ENCODE measurements around the gene SLIT1. TPM values are rescaled to one million over a fixed set of nuclear protein-coding genes. Genes with fewer than 3 reads are reported as not detected.

SLIT1 gene
- total RNA-seq, 1 donor from 2014 or later, result not detected

DNA sequence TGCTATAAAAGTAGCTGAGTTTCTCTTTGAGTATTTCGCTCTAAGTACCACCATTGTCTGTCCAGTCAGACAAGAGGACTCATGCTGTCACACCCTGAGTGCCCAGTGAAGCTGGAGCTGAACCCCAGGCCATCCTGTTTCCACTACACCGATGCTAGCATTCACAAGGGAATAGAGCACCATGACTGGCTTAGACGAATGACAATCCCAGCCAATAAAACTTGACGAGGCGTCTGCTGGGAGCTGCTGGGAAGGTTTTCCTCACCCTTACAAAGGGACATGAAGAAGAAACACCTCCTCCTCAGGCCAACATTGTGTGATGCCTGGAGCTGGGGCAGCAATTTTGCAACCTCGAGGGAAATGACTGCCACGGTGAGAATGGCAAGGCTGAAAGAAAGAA, 17.5 kb upstream of the SLIT1 start:
- TF ChIP-seq, protein P1, sequence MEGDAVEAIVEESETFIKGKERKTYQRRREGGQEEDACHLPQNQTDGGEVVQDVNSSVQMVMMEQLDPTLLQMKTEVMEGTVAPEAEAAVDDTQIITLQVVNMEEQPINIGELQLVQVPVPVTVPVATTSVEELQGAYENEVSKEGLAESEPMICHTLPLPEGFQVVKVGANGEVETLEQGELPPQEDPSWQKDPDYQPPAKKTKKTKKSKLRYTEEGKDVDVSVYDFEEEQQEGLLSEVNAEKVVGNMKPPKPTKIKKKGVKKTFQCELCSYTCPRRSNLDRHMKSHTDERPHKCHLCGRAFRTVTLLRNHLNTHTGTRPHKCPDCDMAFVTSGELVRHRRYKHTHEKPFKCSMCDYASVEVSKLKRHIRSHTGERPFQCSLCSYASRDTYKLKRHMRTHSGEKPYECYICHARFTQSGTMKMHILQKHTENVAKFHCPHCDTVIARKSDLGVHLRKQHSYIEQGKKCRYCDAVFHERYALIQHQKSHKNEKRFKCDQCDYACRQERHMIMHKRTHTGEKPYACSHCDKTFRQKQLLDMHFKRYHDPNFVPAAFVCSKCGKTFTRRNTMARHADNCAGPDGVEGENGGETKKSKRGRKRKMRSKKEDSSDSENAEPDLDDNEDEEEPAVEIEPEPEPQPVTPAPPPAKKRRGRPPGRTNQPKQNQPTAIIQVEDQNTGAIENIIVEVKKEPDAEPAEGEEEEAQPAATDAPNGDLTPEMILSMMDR (IDR thresholded peaks at IDR 0.05), result no peak
- Histone ChIP-seq H3K27ac (no peak overlapping the region), H3K36me3 (no peaks in the 10 kb centered on the region), H3K9me3 (no peaks in the 10 kb centered on the region), H3K4me3 (no peak overlapping the region), H3K27me3 (no peaks in the 10 kb centered on the region), H3K4me1 (no peaks in the 10 kb centered on the region)
- intact Hi-C loops (cut with DNase I), result no loop called here
- DNase-seq (ENCODE audit: low spot score in 2 of 2), result no peak

DNA sequence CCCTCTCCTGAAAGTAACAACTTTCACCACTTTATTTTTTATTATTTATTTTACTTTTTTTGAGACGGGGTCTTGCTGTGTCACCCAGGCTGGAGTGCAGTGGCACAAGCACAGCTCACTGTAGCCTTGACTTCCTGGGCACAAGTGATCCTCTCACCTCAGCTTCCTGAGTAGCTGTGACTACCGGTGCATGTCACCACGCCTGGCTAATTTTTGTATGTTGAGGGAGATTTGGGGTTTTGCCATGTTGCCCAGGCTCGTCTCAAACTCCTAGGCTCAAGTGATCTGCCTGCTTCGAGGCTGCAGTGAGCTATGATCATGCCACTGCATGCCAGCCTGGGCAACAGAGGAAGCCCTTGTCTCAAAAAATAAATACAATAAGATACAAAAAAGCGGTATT, 14.9 kb upstream of the SLIT1 start:
- TF ChIP-seq, protein P1 (IDR thresholded peaks at IDR 0.05), result no peak
- H3K9me3 ChIP-seq, result no peaks in the 10 kb centered on the region
- DNase-seq (ENCODE audit: low spot score in 2 of 2), result no peak
- H3K27me3 ChIP-seq, result no peaks in the 10 kb centered on the region
- H3K27ac ChIP-seq, result no peak overlapping the region
- no peak overlapping the region for H3K4me3 ChIP-seq
- no peaks in the 10 kb centered on the region for H3K36me3 ChIP-seq
- peaks cover 0 to 3% of the 10 kb centered on the region in 2 donors for H3K4me1 ChIP-seq
- intact Hi-C loops (cut with DNase I), result no loop called here

DNA sequence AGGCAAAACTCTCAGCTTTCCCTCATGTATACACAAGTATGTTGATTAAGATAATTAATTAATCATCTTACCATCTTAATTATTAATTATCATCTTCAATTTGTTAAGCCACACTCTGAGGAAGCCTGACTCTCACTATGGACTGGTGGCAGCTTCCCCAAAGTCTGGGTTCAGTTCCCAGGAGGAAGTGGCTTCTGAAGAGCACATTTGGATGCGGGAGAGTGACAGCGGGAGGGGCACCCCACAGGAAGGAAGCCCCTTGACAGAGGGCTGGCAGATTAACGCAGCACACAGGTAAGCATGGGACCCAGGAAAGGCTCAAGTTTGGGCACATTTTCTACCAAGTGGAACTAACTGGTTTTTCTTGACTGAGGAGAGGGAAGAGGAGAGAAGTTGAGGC, 13.4 kb upstream of the SLIT1 start:
- H3K4me1 ChIP-seq, result peaks cover 0 to 3% of the 10 kb centered on the region in 2 donors
- H3K27ac ChIP-seq, result no peak overlapping the region
- H3K9me3 ChIP-seq, result no peaks in the 10 kb centered on the region
- intact Hi-C loops (cut with DNase I), result no loop called here
- no peaks in the 10 kb centered on the region for H3K27me3 ChIP-seq
- DNase-seq (ENCODE audit: low spot score in 2 of 2), result no peak
- TF ChIP-seq, protein P1 (IDR thresholded peaks at IDR 0.05), result no peak
- no peaks in the 10 kb centered on the region for H3K36me3 ChIP-seq
- H3K4me3 ChIP-seq, result no peak overlapping the region

DNA sequence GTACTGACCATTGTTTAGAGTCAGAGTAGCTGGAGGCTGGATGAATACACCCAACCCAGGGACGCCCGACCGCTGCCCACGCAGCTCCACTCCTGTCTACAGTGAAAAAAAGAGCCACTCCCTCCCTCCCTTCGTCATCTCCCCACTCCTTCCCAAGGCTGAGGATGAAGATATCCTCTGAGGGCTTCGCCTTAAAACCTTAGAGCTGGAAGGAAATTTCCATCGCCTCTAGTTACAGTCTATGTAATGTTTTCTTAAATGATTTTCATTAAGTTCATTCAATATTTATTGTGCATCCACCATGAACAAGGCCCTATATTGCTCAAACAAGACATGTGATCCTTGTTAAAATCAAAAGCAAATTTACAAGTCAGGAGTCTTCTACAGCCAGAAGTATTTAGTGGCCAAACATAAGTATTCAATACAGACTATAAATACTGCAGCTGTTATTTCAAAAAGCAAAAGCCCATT, 11.3 kb upstream of the SLIT1 start:
- H3K27me3 ChIP-seq, result no peaks in the 10 kb centered on the region
- no peaks in the 10 kb centered on the region for H3K9me3 ChIP-seq
- intact Hi-C loops (cut with DNase I), result no loop called here

DNA sequence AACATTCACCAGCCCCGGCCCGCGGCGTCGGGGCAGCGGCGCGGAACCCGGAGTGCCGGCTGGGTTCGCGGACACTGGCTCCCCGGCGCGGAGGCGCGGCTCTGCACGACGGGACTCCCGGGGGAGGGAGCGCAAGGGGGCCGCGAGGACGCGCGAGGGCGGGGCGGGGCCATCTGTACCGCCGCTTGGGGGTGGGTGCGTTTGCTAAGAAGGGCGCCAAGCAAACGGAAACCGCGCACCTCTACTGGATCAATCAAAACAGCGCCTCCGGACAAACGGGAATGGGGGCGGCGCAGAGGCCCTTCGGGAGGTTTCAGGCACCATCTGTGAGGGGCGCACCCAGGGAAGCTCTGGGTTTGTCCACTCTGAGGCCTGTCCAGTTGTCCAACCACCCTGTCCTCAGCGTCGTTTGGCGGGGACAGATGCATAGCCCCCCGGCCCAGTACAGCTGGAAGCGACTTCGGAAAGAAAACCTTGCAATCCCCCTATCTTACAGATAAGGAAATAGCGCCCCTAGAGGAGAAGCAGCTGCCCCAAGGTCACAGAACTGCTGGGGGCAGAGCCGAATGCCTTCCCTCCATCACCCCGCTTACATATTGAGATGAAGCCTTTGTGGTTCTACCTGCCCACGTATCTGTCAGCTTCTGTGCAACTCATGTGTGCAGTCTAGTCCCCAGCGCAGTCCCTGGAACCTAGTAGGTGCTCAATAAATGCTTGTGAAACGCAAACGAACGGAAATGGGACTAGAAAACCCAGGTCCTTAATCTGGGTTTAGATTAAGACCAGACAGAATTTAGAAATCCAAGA, 10.7 kb upstream of the SLIT1 start:
- intact Hi-C loops (cut with DNase I), result no loop called here
- Histone ChIP-seq H3K9me3 (no peaks in the 10 kb centered on the region), H3K4me3 (peak overlapping the region; percentile 48 to 70), H3K27ac (no peak overlapping the region), H3K36me3 (no peaks in the 10 kb centered on the region), H3K4me1 (peaks cover 0 to 3% of the 10 kb centered on the region in 2 donors), H3K27me3 (no peaks in the 10 kb centered on the region)
- DNase-seq (ENCODE audit: low spot score in 2 of 2), result no peak
- TF ChIP-seq, protein P1 (IDR thresholded peaks at IDR 0.05), result peak; percentile 13 to 58 (median 40)

More for the DNA sequence above, 11.3 kb upstream of the SLIT1 start:
- H3K4me1 ChIP-seq, result peaks cover 0 to 3% of the 10 kb centered on the region in 2 donors
- H3K27ac ChIP-seq, result no peak overlapping the region
- no peak overlapping the region for H3K4me3 ChIP-seq
- TF ChIP-seq, protein P1 (IDR thresholded peaks at IDR 0.05), result no peak
- H3K36me3 ChIP-seq, result no peaks in the 10 kb centered on the region
- DNase-seq (ENCODE audit: low spot score in 2 of 2), result no peak
